Retinal pigment epithelial cell (primary cell): ENCODE data around the gene SIL1.

Experiments used
- DNase-seq: peaks from one replicate; pipeline ENCODE4 v3.0.0-alpha.2; 2010; ENCODE audit warnings: low read depth
- H3K4me3 ChIP-seq: 2 replicates; pipeline ENCODE4 v1.5.1; 2011; ENCODE audit warnings: mild to moderate bottlenecking, low read length, control low read depth, moderate library complexity
- TF ChIP-seq, protein P1 (sequence below): conservative IDR thresholded peaks from 2 replicates; pipeline ENCODE4 v1.5.1; 2011; ENCODE audit warnings: low read depth, low read length, control low read depth, inconsistent platforms

Gene SIL1

DNA sequence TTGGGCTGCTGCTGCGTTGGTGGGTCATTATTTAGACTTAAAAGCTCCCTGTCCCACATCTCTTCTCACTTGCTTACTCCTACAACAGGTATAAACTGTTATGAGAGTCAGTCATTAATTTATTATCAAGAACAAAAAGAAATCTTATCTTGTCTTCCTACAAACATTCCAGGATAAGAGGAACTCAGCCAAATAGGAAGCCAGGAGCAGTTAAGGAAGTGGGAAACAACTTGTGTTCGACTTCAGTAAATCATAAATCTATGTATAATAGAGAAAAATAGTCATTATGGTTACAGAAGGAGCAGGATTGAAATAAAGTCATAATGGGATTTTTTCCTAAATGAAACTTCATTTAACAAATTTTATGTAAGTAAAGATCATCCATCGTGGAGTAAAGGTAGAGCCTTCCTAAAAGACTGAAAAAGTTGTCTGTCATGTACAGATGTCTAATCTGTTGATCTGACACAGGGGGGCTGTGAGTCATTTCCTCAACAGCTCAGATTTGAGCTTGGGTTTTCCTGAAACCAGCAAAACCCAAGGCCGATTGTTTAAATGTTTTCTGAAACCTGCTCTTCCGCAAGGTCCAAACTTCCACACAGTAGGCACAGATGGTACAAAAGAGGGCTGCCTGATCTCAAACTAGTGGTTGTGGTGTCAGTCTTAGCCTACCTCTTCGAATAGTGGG, 297.7 kb downstream of the SIL1 start:
- TF ChIP-seq, protein P1, sequence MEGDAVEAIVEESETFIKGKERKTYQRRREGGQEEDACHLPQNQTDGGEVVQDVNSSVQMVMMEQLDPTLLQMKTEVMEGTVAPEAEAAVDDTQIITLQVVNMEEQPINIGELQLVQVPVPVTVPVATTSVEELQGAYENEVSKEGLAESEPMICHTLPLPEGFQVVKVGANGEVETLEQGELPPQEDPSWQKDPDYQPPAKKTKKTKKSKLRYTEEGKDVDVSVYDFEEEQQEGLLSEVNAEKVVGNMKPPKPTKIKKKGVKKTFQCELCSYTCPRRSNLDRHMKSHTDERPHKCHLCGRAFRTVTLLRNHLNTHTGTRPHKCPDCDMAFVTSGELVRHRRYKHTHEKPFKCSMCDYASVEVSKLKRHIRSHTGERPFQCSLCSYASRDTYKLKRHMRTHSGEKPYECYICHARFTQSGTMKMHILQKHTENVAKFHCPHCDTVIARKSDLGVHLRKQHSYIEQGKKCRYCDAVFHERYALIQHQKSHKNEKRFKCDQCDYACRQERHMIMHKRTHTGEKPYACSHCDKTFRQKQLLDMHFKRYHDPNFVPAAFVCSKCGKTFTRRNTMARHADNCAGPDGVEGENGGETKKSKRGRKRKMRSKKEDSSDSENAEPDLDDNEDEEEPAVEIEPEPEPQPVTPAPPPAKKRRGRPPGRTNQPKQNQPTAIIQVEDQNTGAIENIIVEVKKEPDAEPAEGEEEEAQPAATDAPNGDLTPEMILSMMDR, result no peak
- DNase-seq, result no peak
- no peak overlapping the region for H3K4me3 ChIP-seq

DNA sequence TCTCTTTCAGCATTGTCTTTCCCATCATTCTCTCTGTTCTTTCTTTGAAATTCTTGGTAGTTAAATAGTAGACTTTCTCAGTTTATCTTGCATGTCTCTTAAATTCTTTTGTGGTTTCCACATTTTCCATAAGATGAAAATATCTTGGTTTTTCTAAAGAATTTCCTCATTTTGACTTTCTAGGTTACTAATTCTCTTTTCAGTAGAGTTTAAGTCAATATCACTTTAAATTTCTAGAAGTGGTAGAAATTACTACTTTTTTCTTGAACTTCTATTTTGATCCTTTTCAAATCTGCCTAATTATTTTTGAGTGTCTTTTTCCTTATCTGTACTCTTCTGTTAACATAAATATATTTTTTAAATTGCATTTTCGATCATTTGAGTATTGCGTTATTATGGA, 299.4 kb downstream of the SIL1 start:
- no peak for DNase-seq
- TF ChIP-seq, protein P1, result no peak
- no peak overlapping the region for H3K4me3 ChIP-seq

DNA sequence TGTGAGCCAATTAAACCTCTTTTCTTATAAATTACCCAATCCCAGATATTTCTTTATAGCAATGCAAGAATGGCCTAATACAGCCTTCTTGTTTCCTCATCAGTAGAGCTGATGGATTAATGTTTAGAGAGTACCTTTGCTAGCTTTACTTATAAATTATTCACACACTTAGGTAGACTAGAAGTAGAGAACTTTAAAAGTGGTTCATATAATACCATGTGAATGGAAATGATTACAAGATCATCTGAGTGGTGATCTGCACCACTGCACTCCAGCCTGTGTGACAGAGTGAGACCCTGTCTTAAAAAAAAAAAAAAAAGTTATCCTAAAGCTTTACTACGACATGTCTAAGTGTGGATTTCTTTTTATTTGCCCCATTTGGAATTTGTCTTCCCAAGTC, 299.9 kb downstream of the SIL1 start:
- TF ChIP-seq, protein P1, result no peak
- no peak overlapping the region for H3K4me3 ChIP-seq
- no peak for DNase-seq
